ENCODE measurements around the gene CLEC1B. TPM values are rescaled to one million over a fixed set of nuclear protein-coding genes. Genes with fewer than 3 reads are reported as not detected.
"Not testable (repeated sequence)": the region's sequence is repeated elsewhere in the genome, so short reads cannot be mapped to it uniquely, and the experiment has no call there.

CLEC1B gene
- polyA plus RNA-seq (2012; ENCODE audit: missing spikeins), result not detected

DNA sequence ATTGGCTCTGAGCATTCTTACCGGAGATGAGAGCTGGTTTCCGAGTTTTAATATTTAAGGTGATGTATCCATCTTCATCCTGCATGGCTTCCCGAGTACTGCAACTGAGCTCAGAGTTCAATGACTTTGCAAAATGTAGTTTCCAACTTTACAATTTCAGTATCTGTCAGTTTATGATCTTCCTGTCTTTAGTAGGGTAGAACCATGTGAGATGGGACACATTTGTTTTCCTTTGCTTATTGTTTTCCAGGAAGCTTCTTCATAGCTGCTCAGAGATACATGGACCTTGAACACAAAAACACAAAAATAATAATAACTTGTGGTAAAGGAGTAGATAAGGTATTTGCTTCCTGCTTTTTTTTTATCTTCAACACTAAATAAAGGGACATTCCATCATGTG lies at the start of gene CLEC1B:
TSS of gene CLEC1B (minus strand) at position 106 of the 400 bp plus-strand sequence. CDS start at position 85, 21 bp downstream.
- TF ChIP-seq POLR2AphosphoS5 (IDR thresholded peaks at IDR 0.05; ENCODE audit: low read depth, low read length) (no peak), TAF1 (IDR thresholded peaks at IDR 0.05; ENCODE audit: borderline replicate concordance, low read depth, low read length) (no peak), POLR2A (IDR thresholded peaks at IDR 0.05; ENCODE audit: low read depth, low read length) (no peak)

DNA sequence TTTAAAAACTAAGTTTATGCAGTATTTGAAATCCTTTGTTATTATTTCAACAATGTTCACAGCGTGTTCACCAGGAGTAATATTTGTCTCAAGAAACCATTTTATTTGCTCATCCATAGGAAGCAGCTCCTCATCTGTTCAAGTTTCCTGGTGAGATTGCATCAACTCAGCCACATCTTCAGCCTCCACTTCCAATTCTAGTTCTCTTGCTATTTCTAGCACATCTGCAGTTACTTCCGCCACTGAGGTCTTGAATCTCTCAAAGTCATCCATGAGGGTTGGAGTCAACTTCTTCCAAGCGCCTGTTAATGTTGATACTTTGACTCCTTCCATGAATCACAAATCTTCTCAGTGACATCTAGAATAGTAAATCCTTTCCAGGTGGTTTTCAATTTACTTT lies 49.6 kb upstream of the CLEC1B start:
- no peak for FAIRE-seq

More for the DNA sequence above, at the start of gene CLEC1B:
- FAIRE-seq (no peak), DNase-seq (ENCODE audit: insufficient read length) (no peak)

DNA sequence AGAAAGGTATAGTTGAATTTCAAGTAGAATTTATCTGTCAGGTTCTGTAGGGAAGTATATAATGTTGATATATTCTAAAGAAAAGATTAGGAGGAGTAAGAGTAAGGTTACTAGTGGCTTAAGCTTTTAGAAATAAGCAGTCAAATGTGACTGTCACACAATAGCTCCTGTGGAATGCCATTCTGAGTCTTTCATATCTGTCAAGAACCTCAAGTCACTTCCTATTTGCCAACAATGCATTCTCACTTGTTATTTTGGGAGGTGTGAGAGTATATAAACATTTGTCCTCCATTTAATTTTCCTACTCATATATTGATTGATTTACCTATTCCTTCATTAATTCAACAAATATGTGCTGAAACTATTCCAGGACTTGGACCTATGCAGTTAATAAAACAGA lies 43.2 kb upstream of the CLEC1B start:
- DNase-seq (ENCODE audit: insufficient read length) (no peak), FAIRE-seq (no peak)
- TF ChIP-seq POLR2AphosphoS5 (IDR thresholded peaks at IDR 0.05; ENCODE audit: low read depth, low read length) (no peak), POLR2A (IDR thresholded peaks at IDR 0.05; ENCODE audit: low read depth, low read length) (no peak), TAF1 (IDR thresholded peaks at IDR 0.05; ENCODE audit: borderline replicate concordance, low read depth, low read length) (no peak)

More for the DNA sequence above, 49.6 kb upstream of the CLEC1B start:
- TF ChIP-seq POLR2AphosphoS5 (IDR thresholded peaks at IDR 0.05; ENCODE audit: low read depth, low read length) (no peak), TAF1 (IDR thresholded peaks at IDR 0.05; ENCODE audit: borderline replicate concordance, low read depth, low read length) (no peak), POLR2A (IDR thresholded peaks at IDR 0.05; ENCODE audit: low read depth, low read length) (no peak)
- DNase-seq (ENCODE audit: insufficient read length), result no peak

- no peak for FAIRE-seq
- DNase-seq (ENCODE audit: insufficient read length), result no peak
- no peak for TF ChIP-seq TAF1 (IDR thresholded peaks at IDR 0.05; ENCODE audit: borderline replicate concordance, low read depth, low read length)
- no peak for TF ChIP-seq POLR2A (IDR thresholded peaks at IDR 0.05; ENCODE audit: low read depth, low read length)
- TF ChIP-seq POLR2AphosphoS5 (IDR thresholded peaks at IDR 0.05; ENCODE audit: low read depth, low read length), result no peak
These were observed 35.0 kb upstream of the CLEC1B start for GRCh38 chr12:10033783-10034545.

DNA sequence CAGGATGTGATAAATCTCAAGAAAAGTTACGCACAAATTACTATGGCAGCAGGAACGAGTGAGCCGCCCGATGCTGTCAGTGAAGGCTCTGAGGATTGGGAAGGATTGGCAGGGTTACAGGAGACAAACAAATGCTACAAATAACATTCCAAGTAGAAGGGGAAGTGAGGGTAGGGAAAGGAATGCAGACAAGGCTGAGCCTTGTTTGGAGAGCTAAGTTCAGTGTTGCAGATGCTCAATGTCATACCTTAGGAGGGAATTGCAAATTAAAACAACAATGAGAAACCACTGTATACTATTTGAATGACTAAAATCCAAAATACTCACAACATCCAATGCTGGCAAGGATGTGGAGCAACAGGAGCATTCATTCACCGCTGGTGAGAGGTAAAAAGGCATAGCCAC lies 32.9 kb upstream of the CLEC1B start:
- DNase-seq (ENCODE audit: insufficient read length) (no peak), FAIRE-seq (no peak)
- no peak for TF ChIP-seq POLR2A (IDR thresholded peaks at IDR 0.05; ENCODE audit: low read depth, low read length)
- no peak for TF ChIP-seq TAF1 (IDR thresholded peaks at IDR 0.05; ENCODE audit: borderline replicate concordance, low read depth, low read length)
- no peak for TF ChIP-seq POLR2AphosphoS5 (IDR thresholded peaks at IDR 0.05; ENCODE audit: low read depth, low read length)

- FAIRE-seq, result no peak
These were observed 32.4 kb upstream of the CLEC1B start for GRCh38 chr12:10031321-10031720.

GRCh38 chr12:10030446-10030845 lies 31.5 kb upstream of the CLEC1B start, which contains the start of gene CLEC9A:
Gene CLEC9A (plus strand): TSS chr12:10030682. CDS start chr12:10052688, 22,006 bp downstream.
- TF ChIP-seq POLR2A (IDR thresholded peaks at IDR 0.05; ENCODE audit: low read depth, low read length), result no peak
- no peak for TF ChIP-seq POLR2AphosphoS5 (IDR thresholded peaks at IDR 0.05; ENCODE audit: low read depth, low read length)
- no peak for TF ChIP-seq TAF1 (IDR thresholded peaks at IDR 0.05; ENCODE audit: borderline replicate concordance, low read depth, low read length)
- FAIRE-seq, result no peak
- DNase-seq (ENCODE audit: insufficient read length), result no peak

More at GRCh38 chr12:10031321-10031720, 32.4 kb upstream of the CLEC1B start:
- TF ChIP-seq POLR2A (IDR thresholded peaks at IDR 0.05; ENCODE audit: low read depth, low read length) (no peak), TAF1 (IDR thresholded peaks at IDR 0.05; ENCODE audit: borderline replicate concordance, low read depth, low read length) (no peak), POLR2AphosphoS5 (IDR thresholded peaks at IDR 0.05; ENCODE audit: low read depth, low read length) (no peak)
- no peak for DNase-seq (ENCODE audit: insufficient read length)

- FAIRE-seq, result no peak
- no peak for DNase-seq (ENCODE audit: insufficient read length)
- TF ChIP-seq POLR2A (IDR thresholded peaks at IDR 0.05; ENCODE audit: low read depth, low read length), result no peak
- TF ChIP-seq POLR2AphosphoS5 (IDR thresholded peaks at IDR 0.05; ENCODE audit: low read depth, low read length), result no peak
- TF ChIP-seq TAF1 (IDR thresholded peaks at IDR 0.05; ENCODE audit: borderline replicate concordance, low read depth, low read length), result no peak
These were observed 28.8 kb upstream of the CLEC1B start for GRCh38 chr12:10027721-10028120.

DNA sequence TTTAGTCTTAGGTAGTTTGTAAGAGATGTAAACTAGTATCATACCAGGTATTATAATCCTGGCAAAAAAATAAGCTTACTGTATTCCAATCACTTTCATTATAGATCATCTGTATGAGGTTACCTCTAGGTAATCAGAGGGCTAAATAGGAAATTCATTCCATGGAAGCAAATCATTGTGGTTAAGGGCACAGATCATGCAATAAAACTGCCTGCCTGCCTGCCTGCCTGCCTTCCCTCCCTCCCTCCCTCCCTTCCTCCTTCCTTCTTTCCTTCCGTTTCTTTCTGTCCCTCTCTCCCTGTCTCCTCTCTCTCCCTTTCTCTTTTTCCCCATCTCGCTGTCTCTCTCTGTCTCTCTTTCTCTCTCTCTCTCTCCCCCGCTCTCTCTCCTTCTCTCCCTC lies 28.4 kb upstream of the CLEC1B start:
- DNase-seq (ENCODE audit: insufficient read length) (no peak), FAIRE-seq (no peak)
- TF ChIP-seq TAF1 (IDR thresholded peaks at IDR 0.05; ENCODE audit: borderline replicate concordance, low read depth, low read length), result no peak
- TF ChIP-seq POLR2A (IDR thresholded peaks at IDR 0.05; ENCODE audit: low read depth, low read length), result no peak
- TF ChIP-seq POLR2AphosphoS5 (IDR thresholded peaks at IDR 0.05; ENCODE audit: low read depth, low read length), result no peak

- DNase-seq (ENCODE audit: insufficient read length); FAIRE-seq: not testable (repeated sequence)
These were observed 27.7 kb upstream of the CLEC1B start for GRCh38 chr12:10026666-10027065.

- no peak for DNase-seq (ENCODE audit: insufficient read length)
- no peak for FAIRE-seq
- TF ChIP-seq POLR2AphosphoS5 (IDR thresholded peaks at IDR 0.05; ENCODE audit: low read depth, low read length) (no peak), POLR2A (IDR thresholded peaks at IDR 0.05; ENCODE audit: low read depth, low read length) (no peak), TAF1 (IDR thresholded peaks at IDR 0.05; ENCODE audit: borderline replicate concordance, low read depth, low read length) (no peak)
These were observed 26.3 kb upstream of the CLEC1B start for GRCh38 chr12:10025236-10025635.

DNA sequence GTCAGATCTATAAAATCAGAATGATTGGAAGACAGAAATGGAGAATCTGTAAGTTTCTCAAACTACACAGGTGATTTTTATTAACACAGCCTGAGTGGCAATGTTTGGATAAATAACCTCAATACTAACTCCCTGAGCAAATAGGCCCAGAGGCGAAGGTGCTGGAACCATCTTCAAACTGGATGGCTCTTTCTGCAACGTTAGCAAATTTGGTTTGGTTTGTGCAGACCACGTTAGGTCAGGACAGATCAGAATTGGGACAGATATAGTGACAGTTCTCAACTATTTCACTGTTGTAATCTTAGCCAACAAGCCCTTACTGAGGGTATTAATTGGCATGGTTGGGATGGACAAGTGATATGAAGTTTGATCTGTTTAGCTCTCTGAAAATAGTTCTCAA lies 22.4 kb upstream of the CLEC1B start:
- FAIRE-seq (no peak), DNase-seq (ENCODE audit: insufficient read length) (no peak)

More for the DNA sequence above, 22.4 kb upstream of the CLEC1B start:
- TF ChIP-seq POLR2A (IDR thresholded peaks at IDR 0.05; ENCODE audit: low read depth, low read length), result no peak
- TF ChIP-seq TAF1 (IDR thresholded peaks at IDR 0.05; ENCODE audit: borderline replicate concordance, low read depth, low read length), result no peak
- TF ChIP-seq POLR2AphosphoS5 (IDR thresholded peaks at IDR 0.05; ENCODE audit: low read depth, low read length), result no peak

All from GM12892 (cell line).